H1 (cell line): ENCODE results near the gene RPLP2. TPM values are rescaled to one million over a fixed set of nuclear protein-coding genes. Genes with fewer than 3 reads are reported as not detected.

Experiments
- CTCF ChIA-PET: fragments of 300-600 bp; sonication (Branson Sonifier 250); formaldehyde crosslinking; loops from one replicate; lab custom pipeline; 2021; ENCODE audit not compliant: partially characterized antibody; lab: Charles Lee
- POLR2A ChIA-PET: fragments of 300-600 bp; sonication (Branson Sonifier 250); formaldehyde crosslinking; loops from one replicate; lab custom pipeline; 2021; ENCODE audit warnings: inconsistent platforms; ENCODE audit not compliant: partially characterized antibody; lab: Charles Lee
- DNase-seq, 2 experiments: peaks; one replicate each; pipeline versions ENCODE4 v3.0.0 to v3.0.0-alpha.2; 2010 to 2022; ENCODE audit warnings: low spot score in 2 of 2, low read depth in 1 of 2, mixed read lengths in 1 of 2
- FAIRE-seq: peaks from 2 replicates; lab custom pipeline; 2011; peaks lifted over from hg19 to GRCh38; lab: Jason Lieb, UNC
- H2AFZ ChIP-seq: 2 replicates; pipeline ENCODE4 v1.8.1; 2012; ENCODE audit warnings: low read length, inconsistent platforms
- H2AK5ac ChIP-seq: 2 replicates; pipeline ENCODE4 v1.6.1; 2013; ENCODE audit warnings: low read depth, low read length
- H2BK120ac ChIP-seq: replicated peaks from 2 replicates; pipeline ENCODE3; 2013; ENCODE audit warnings: low read depth, low read length, inconsistent platforms
- H2BK12ac ChIP-seq: 2 replicates; pipeline ENCODE4 v1.6.1; 2013; ENCODE audit warnings: low read depth, low read length
- H2BK15ac ChIP-seq: 2 replicates; pipeline ENCODE4 v1.6.1; 2013; ENCODE audit warnings: low read length
- H2BK20ac ChIP-seq: 2 replicates; pipeline ENCODE4 v1.6.1; 2013; ENCODE audit warnings: low read length
- H2BK5ac ChIP-seq: 2 replicates; pipeline ENCODE4 v1.6.1; 2013; ENCODE audit warnings: low read depth, low read length
- H3K14ac ChIP-seq: 2 replicates; pipeline ENCODE4 v1.6.1; 2013; ENCODE audit warnings: inconsistent platforms; ENCODE audit not compliant: insufficient read length
- H3K18ac ChIP-seq: 2 replicates; pipeline ENCODE4 v1.6.1; 2013; ENCODE audit warnings: low read length; ENCODE audit errors: extremely low read depth
- H3K23ac ChIP-seq: 2 replicates; pipeline ENCODE4 v1.6.1; 2013; ENCODE audit warnings: inconsistent platforms; ENCODE audit not compliant: insufficient read length
- H3K23me2 ChIP-seq: 2 replicates; pipeline ENCODE4 v1.6.1; 2013; ENCODE audit warnings: low read depth, low read length
- H3K27ac ChIP-seq: 2 replicates; pipeline ENCODE4 v1.6.1; 2011; ENCODE audit warnings: low read depth, low read length, inconsistent platforms
- H3K27me3 ChIP-seq, 4 experiments: replicated peaks in 1 of 4; 1 replicate in 1 of 4; 2 replicates in 3 of 4; pipeline versions ENCODE4 v1.6.1 to v1.8.1; 2011 to 2013; ENCODE audit warnings: low read length in 3 of 4, mild to moderate bottlenecking in 3 of 4, inconsistent platforms in 2 of 4, mixed read lengths in 2 of 4, moderate library complexity in 1 of 4; ENCODE audit not compliant: control insufficient read depth in 3 of 4, insufficient read depth in 3 of 4; ENCODE audit errors: extremely low read depth in 1 of 4
- H3K36me3 ChIP-seq, 4 experiments: 2 replicates each; pipeline versions ENCODE4 v1.6.1 to v1.8.1; 2011 to 2013; ENCODE audit warnings: mild to moderate bottlenecking in 4 of 4, low read length in 3 of 4, moderate library complexity in 2 of 4, control low read depth in 1 of 4, inconsistent platforms in 1 of 4; ENCODE audit not compliant: insufficient read depth in 4 of 4, control insufficient read depth in 2 of 4
- H3K4ac ChIP-seq: replicated peaks from 2 replicates; pipeline ENCODE3; 2013; ENCODE audit warnings: low read length, low read depth, mixed read lengths, inconsistent platforms; ENCODE audit not compliant: insufficient read length
- H3K4me1 ChIP-seq, 4 experiments: replicated peaks in 1 of 4; 1 replicate in 1 of 4; 2 replicates in 3 of 4; pipeline versions ENCODE4 v1.6.1 to v1.8.1; 2011 to 2013; ENCODE audit warnings: low read length in 3 of 4, inconsistent platforms in 2 of 4, mixed read lengths in 1 of 4; ENCODE audit not compliant: insufficient read depth in 4 of 4, control insufficient read depth in 3 of 4
- H3K4me2 ChIP-seq, 2 experiments: 2 replicates each; pipeline versions ENCODE4 v1.6.1 to v1.8.1; 2011 to 2013; ENCODE audit warnings: low read depth in 2 of 2, low read length in 2 of 2, control low read depth in 1 of 2, inconsistent platforms in 1 of 2, mild to moderate bottlenecking in 1 of 2; ENCODE audit not compliant: insufficient read depth in 1 of 2
- H3K4me3 ChIP-seq, 4 experiments: fragments of 200-600, 300-600 bp in 1 of 4; sonication (generic), shearing (Covaris generic), sonication (Bioruptor Twin) in 1 of 4; 2 replicates each; pipeline versions ENCODE4 v1.5.1 to v1.8.1; 2011 to 2016; ENCODE audit warnings: low read length in 4 of 4, low read depth in 3 of 4, control low read depth in 2 of 4, inconsistent platforms in 2 of 4, mild to moderate bottlenecking in 2 of 4, mixed read lengths in 1 of 4, moderate library complexity in 1 of 4; ENCODE audit not compliant: insufficient read depth in 2 of 4; ENCODE audit errors: extremely low read depth in 1 of 4
- H3K56ac ChIP-seq: replicated peaks from 2 replicates; pipeline ENCODE3; 2013; ENCODE audit warnings: low read depth, mild to moderate bottlenecking, mixed read lengths, low read length, inconsistent platforms; ENCODE audit not compliant: insufficient read length
- H3K79me1 ChIP-seq: 2 replicates; pipeline ENCODE4 v1.6.1; 2013; ENCODE audit warnings: low read depth, low read length, control low read depth
- H3K79me2 ChIP-seq, 2 experiments: 2 replicates each; pipeline versions ENCODE4 v1.6.1 to v1.8.1; 2012 to 2013; ENCODE audit warnings: low read length in 2 of 2, mild to moderate bottlenecking in 2 of 2, inconsistent platforms in 1 of 2; ENCODE audit not compliant: insufficient read depth in 2 of 2, control insufficient read depth in 1 of 2
- H3K9ac ChIP-seq, 4 experiments: replicated peaks in 1 of 4; 1 replicate in 1 of 4; 2 replicates in 3 of 4; pipeline versions ENCODE4 v1.6.1 to v1.8.1; 2011 to 2013; ENCODE audit warnings: low read depth in 3 of 4, low read length in 3 of 4, control low read depth in 2 of 4, mild to moderate bottlenecking in 2 of 4, moderate library complexity in 2 of 4, inconsistent platforms in 1 of 4; ENCODE audit errors: extremely low read depth in 1 of 4
- H3K9me3 ChIP-seq, 2 experiments: 2 replicates each; pipeline versions ENCODE4 v1.6.1 to v1.8.1; 2012 to 2013; ENCODE audit warnings: mild to moderate bottlenecking in 2 of 2, moderate library complexity in 2 of 2, control low read depth in 1 of 2, inconsistent platforms in 1 of 2, low read depth in 1 of 2, low read length in 1 of 2, mixed read lengths in 1 of 2; ENCODE audit not compliant: insufficient read depth in 2 of 2
- H4K20me1 ChIP-seq, 2 experiments: replicated peaks in 1 of 2; 2 replicates each; pipeline versions ENCODE3 to v1.8.1; 2011 to 2013; ENCODE audit warnings: inconsistent platforms in 2 of 2, low read length in 2 of 2, mild to moderate bottlenecking in 1 of 2; ENCODE audit not compliant: insufficient read depth in 2 of 2, control insufficient read depth in 1 of 2
- H4K5ac ChIP-seq: 2 replicates; pipeline ENCODE4 v1.6.1; 2013; ENCODE audit warnings: low read length, low read depth, mixed read lengths, inconsistent platforms; ENCODE audit not compliant: insufficient read length
- H4K8ac ChIP-seq: 2 replicates; pipeline ENCODE4 v1.8.0; 2013; ENCODE audit warnings: mild to moderate bottlenecking, moderate library complexity, low read length, inconsistent platforms; ENCODE audit not compliant: insufficient read depth; ENCODE audit errors: extremely low read depth
- H4K91ac ChIP-seq: replicated peaks from 2 replicates; pipeline ENCODE3; 2013; ENCODE audit warnings: low read length, mixed read lengths, inconsistent platforms; ENCODE audit not compliant: insufficient read length
- CBX8 ChIP-seq: fragments of 300-800, 300-1000 bp; sonication (generic); IDR thresholded peaks from 2 replicates; pipeline ENCODE4 v1.7.1; 2016; ENCODE audit warnings: low read depth, low read length, borderline replicate concordance
- CREB1 ChIP-seq: IDR thresholded peaks from 2 replicates; pipeline ENCODE4 v1.6.1; 2012; ENCODE audit warnings: inconsistent platforms
- KDM1A ChIP-seq: fragments of 200-600, 300-600 bp; sonication (generic); IDR thresholded peaks from 2 replicates; pipeline ENCODE4 v1.7.1; 2016; ENCODE audit warnings: mild to moderate bottlenecking, low read length, borderline replicate concordance
- POLR2AphosphoS5 ChIP-seq: IDR thresholded peaks from 2 replicates; pipeline ENCODE4 v1.6.1; 2011; ENCODE audit warnings: low read depth, low read length
- RNF2 ChIP-seq: fragments of 200-900, 300-1000 bp; sonication (generic); IDR thresholded peaks from 2 replicates; pipeline ENCODE4 v1.7.1; 2016; ENCODE audit warnings: borderline replicate concordance, low read depth, mild to moderate bottlenecking, antibody characterized with exemption, low read length; ENCODE audit not compliant: poor library complexity, severe bottlenecking; ENCODE audit errors: missing control alignments
- TBP ChIP-seq: IDR thresholded peaks from 2 replicates; pipeline ENCODE4 v1.6.1; 2011; ENCODE audit warnings: low read depth, low read length, improper control_type of control experiment
- WGBS, 2 experiments: shearing (Covaris generic) in 1 of 2; methylation state at CpG; one replicate each; pipeline versions ENCODE4 v1.1.6 to v1.1.7; 2013 to 2015; ENCODE audit warnings: low lambda C conversion rate in 2 of 2, mixed read lengths in 2 of 2, inconsistent platforms in 1 of 2, low coverage in 1 of 2, missing lambda C conversion rate in 1 of 2; ENCODE audit not compliant: insufficient replicate concordance in 2 of 2, insufficient coverage in 1 of 2, insufficient read length in 1 of 2; ENCODE audit errors: extremely low coverage in 1 of 2, missing lambda C conversion rate in 1 of 2; 5-methylcytosine and 5-hydroxymethylcytosine counted together
- polyA plus RNA-seq, 7 experiments: library from polyadenylated mRNA; depleted of rRNA in 3 of 7; stranded (reverse) in 5 of 7; unstranded in 2 of 7; fragments of >200 nt in 5 of 7; fragments of 200-250 nt in 2 of 7; gene quantifications; 1 replicate in 5 of 7; 2 replicates in 1 of 7; 4 replicates in 1 of 7; pipeline versions ENCODE4 v1.2.1 to v1.2.3, GENCODE V29; 2011 to 2013; ENCODE audit warnings: missing spikeins in 2 of 7, mixed read lengths in 2 of 7
- total RNA-seq: library from RNA; stranded (reverse); fragmentation: NEBNext Ultra II Directional; extraction: Animal tissue kit (Norgen Biotek cat#: 25700); gene quantifications from 2 replicates; pipeline ENCODE4 v1.2.1, GENCODE V29; 2021
- TF ChIP-seq, protein P1 (sequence below): IDR thresholded peaks from 2 replicates; pipeline ENCODE4 v1.6.1; 2011; ENCODE audit warnings: low read depth, mild to moderate bottlenecking, low read length; ENCODE audit not compliant: insufficient read depth

Gene RPLP2
- total and polyA plus RNA-seq, 2 of the 8 experiments (the other 6 are each of a cell fraction or from before 2014, with no cell fraction given) = 1,789 to 2,106 TPM

DNA sequence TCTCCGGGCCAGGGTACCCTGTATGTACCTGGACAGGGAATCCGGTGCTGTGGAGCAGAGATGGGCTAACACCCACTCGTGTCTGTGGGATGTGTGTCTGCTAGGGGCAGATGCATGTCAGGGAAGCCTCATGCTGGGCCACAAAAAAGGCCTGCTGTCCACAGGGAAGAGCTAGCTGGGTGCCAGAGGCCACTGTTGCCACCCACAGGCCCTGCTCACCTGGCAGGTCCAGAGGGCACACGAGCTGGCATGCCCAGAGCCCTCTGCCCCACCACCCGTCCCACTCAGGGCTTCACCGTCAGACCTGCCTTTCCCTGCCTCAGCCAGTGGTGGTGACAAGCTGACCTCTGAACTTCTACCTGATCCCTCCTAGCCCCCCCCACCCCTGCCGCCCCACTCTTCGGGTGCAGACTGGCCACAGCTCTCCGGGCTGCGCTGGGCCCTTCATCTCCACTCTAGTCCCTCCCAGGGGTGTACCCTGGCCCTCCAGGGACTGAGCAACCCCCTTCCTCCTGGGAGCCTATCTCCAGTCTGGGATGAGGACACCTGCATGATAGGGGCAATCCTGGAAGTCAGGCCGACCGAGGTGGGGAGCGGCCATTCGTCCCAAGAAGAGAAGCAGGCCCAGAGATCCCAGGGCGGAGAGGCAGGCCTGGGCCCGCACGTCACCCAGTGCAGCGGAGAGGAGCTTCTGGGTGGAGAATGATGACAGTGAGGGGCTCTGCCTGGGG lies 13.0 kb upstream of the RPLP2 start:
- Histone ChIP-seq H3K4me1 (peaks cover 4 to 20% (median 15%) of the 10 kb centered on the region in 4 experiments), H3K9ac (peak overlapping the region in 2 of 4 experiments; percentile 78 to 83; a peak in 3 of 7 replicates), H2BK5ac (peak overlapping the region; percentile 66; the same call in 1 of the 2 replicates), H3K9me3 (no peaks in the 10 kb centered on the region), H3K4me3 (peak overlapping the region; percentile 65 to 85 (median 81)), H3K4ac (peak overlapping the region; percentile 60), H4K5ac (no peak overlapping the region), H2AK5ac (0 out of 2 replicates have a peak overlapping the region, but pooled peaks have one; percentile 27), H3K56ac (no peak overlapping the region), H3K36me3 (peaks cover 0 to 32% (median 1%) of the 10 kb centered on the region in 4 experiments; a peak in 4 of 8 replicates), H4K20me1 (peaks cover 0 to 12% of the 10 kb centered on the region in 2 experiments), H3K18ac (peak overlapping the region; percentile 71; the same call in 1 of the 2 replicates), H2BK12ac (peak overlapping the region; percentile 53; the same call in 1 of the 2 replicates), H3K27ac (no peak overlapping the region), H3K23me2 (peaks cover 7% of the 10 kb centered on the region), H4K91ac (peak overlapping the region; percentile 32), H2BK120ac (no peak overlapping the region), H3K27me3 (no peaks in the 10 kb centered on the region), H4K8ac (no peak overlapping the region; the same call in 1 of the 2 replicates), H2AFZ (no peak overlapping the region), H3K4me2 (peak overlapping the region; percentile 84 to 92), H3K14ac (no peak overlapping the region), H3K23ac (no peak overlapping the region), H3K79me1 (0 out of 2 replicates have a peak, but pooled peaks cover 7% of the 10 kb centered on the region), H3K79me2 (peaks cover 0 to 5% of the 10 kb centered on the region in 2 experiments; a peak in 1 of 4 replicates), H2BK15ac (peak overlapping the region; percentile 67), H2BK20ac (no peak overlapping the region)
- ChIA-PET CTCF (interaction anchor here (0.5 to 3.4 kb wide), 12 partner anchors 9 to 433 kb away, joined by 3 to 14 read pairs (median 3); no protein-coding TSS in a partner anchor), POLR2A (interaction anchor here (0.6 to 53.0 kb wide), 11 partner anchors 9 to 242 kb away, joined by 3 to 1917 read pairs (median 3); partner anchors contain the start of genes CD151, CRACR2B, PIDD1 and PNPLA2)
- FAIRE-seq (no peak), DNase-seq (no peak)
- TF ChIP-seq CREB1 (no peak), KDM1A (no peak), POLR2AphosphoS5 (0 out of 2 replicates have a peak, but pooled peaks have one; percentile 15), RNF2 (no peak), TBP (no peak), CBX8 (no peak)
- TF ChIP-seq, protein P1, sequence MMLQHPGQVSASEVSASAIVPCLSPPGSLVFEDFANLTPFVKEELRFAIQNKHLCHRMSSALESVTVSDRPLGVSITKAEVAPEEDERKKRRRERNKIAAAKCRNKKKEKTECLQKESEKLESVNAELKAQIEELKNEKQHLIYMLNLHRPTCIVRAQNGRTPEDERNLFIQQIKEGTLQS = no peak
- 71% methylated on average over 18 of the region's 18 CpGs; no CpG with 5 or more reads in 1 of the 2 experiments for WGBS, 2 experiments
